IPS DF 6.9 (cell line): Measurements from ENCODE around the gene PNPT1.

Source experiments
- DNase-seq: peaks from one replicate; pipeline ENCODE4 v3.0.0-alpha.2; 2013; ENCODE audit warnings: low read depth, low spot score
- H3K27ac ChIP-seq: one replicate; pipeline ENCODE4 v1.5.1; 2013; ENCODE audit warnings: low read length, control low read depth
- H3K27me3 ChIP-seq: 2 replicates; pipeline ENCODE4 v1.6.1; 2013; ENCODE audit warnings: mild to moderate bottlenecking, low read length; ENCODE audit not compliant: control insufficient read depth, insufficient read depth
- H3K36me3 ChIP-seq: 2 replicates; pipeline ENCODE4 v1.6.1; 2013; ENCODE audit warnings: low read length; ENCODE audit not compliant: control insufficient read depth, insufficient read depth
- H3K4me1 ChIP-seq: 2 replicates; pipeline ENCODE4 v1.6.1; 2013; ENCODE audit warnings: low read length; ENCODE audit not compliant: control insufficient read depth, insufficient read depth
- H3K4me3 ChIP-seq: 2 replicates; pipeline ENCODE4 v1.5.1; 2013; ENCODE audit warnings: mild to moderate bottlenecking, low read length
- H3K9me3 ChIP-seq: 2 replicates; pipeline ENCODE4 v1.6.1; 2013; ENCODE audit warnings: low read length, inconsistent platforms; ENCODE audit not compliant: control insufficient read depth, insufficient read depth
- WGBS: extraction: QIAGEN DNeasy Blood & Tissue Kit; methylation state at CpG from one replicate; pipeline ENCODE4 v1.1.7; 2013; ENCODE audit warnings: mixed read lengths, missing lambda C conversion rate; ENCODE audit not compliant: insufficient read length, insufficient coverage; 5-methylcytosine and 5-hydroxymethylcytosine counted together

PNPT1 gene

DNA sequence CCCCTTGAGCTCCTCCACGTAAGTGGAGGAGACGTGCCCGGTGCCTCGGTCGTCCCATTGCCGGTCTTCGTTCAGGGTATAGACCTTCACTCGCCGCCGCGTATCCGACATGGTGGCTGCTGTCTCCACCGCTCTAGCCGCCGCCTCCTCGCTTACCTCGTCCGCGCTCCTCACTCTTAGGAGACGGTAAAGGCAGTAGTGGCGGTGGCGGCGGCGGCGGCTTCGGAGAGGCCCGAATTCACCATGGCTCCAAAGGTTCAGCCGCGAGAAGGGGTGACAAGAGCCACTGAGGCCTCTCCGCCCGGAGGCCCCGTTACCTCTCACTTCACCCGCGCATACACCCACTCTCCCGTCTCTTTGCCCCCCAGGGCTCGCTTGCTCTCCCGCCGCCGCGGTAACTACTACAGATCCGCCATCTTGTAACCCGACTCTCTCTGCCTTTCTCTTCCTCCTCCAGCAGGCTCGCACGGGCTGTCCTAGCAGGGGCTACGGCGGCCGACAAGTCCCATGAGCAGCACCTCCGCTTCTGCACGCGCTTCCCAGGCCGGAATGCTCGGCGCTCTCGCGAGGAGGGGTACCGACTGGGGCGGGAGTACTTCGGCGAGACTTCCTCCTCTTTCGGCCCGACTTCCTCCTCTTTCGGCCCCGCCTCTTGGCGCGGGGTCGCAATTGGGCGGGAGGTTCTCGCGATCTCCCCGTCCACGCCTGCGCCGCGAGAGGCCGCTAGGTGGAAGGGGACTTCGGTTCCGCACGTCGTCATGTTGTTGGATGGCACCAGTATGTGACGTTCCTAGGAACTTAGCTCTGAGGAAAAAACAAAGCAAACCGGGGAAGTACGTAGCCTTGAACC lies 76.2 kb downstream of the PNPT1 start, which contains the start of gene PPP4R3B:
TSS of gene PPP4R3B (minus strand) at position 448 of the 850 bp plus-strand sequence. CDS start at position 111, 337 bp downstream.
- peak; percentile 96 for DNase-seq
- no peaks in the 10 kb centered on the region; the same call in 1 of the 2 replicates for H3K4me1 ChIP-seq
- H3K4me3 ChIP-seq, result peak within 1 kb of the TSS; percentile 84
- no peak within 1 kb of the TSS for H3K27ac ChIP-seq
- no peaks in the 10 kb centered on the region for H3K27me3 ChIP-seq
- H3K9me3 ChIP-seq, result no peaks in the 10 kb centered on the region
- no peaks in the 10 kb centered on the region for H3K36me3 ChIP-seq
- no CpG with 5 or more reads among the region's 82 CpGs for WGBS

DNA sequence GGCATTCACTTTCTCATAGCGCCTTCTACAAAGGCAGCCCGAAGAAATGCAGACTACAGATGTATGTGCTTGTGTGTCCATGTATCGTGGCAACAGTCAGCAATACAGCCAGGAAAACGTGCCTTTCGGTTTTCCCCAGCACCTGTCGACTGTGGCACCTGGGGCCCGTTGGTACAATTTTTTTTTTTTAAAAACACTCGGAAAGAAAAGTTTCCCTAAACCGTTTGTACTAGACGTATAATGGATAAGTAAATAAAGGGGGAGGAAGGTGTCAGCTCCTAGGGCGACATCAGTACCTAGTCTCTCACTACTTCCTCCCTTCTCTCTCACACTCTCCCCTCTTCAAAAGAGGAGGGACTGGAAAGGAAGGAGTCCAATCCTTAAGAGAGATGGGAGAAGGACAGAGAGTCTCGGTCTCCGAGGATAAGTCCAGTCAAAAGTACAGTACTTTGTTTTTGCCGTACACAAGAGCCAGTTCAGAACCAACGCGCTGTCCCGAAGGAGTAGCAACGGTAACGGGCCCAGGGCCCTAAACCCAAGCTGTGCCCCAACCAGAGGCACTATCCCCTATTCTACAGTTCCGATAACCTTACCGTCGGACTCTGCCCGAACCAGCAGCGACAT lies 77.0 kb downstream of the PNPT1 start:
- WGBS, result no CpG with 5 or more reads among the region's 24 CpGs
- Histone ChIP-seq H3K36me3 (no peaks in the 10 kb centered on the region), H3K4me1 (no peaks in the 10 kb centered on the region; the same call in 1 of the 2 replicates), H3K4me3 (peak overlapping the region; percentile 84), H3K27ac (no peak overlapping the region), H3K9me3 (no peaks in the 10 kb centered on the region), H3K27me3 (no peaks in the 10 kb centered on the region)
- DNase-seq, result no peak

- H3K4me3 ChIP-seq, result no peak overlapping the region
- no peak for DNase-seq
- no peaks in the 10 kb centered on the region for H3K36me3 ChIP-seq
- H3K27me3 ChIP-seq, result no peaks in the 10 kb centered on the region
- H3K4me1 ChIP-seq, result no peaks in the 10 kb centered on the region
- 100% methylated on average over 1 of the region's 1 CpG for WGBS
- no peaks in the 10 kb centered on the region for H3K9me3 ChIP-seq
- H3K27ac ChIP-seq, result no peak overlapping the region
Observed at GRCh38 chr2:55611997-55612396, 81.6 kb downstream of the PNPT1 start.

- no peaks in the 10 kb centered on the region for H3K4me1 ChIP-seq
- no peaks in the 10 kb centered on the region for H3K36me3 ChIP-seq
- H3K9me3 ChIP-seq, result no peaks in the 10 kb centered on the region
- H3K27me3 ChIP-seq, result no peaks in the 10 kb centered on the region
- no peak for DNase-seq
- H3K4me3 ChIP-seq, result no peak overlapping the region
- H3K27ac ChIP-seq, result no peak overlapping the region
- no CpG with 5 or more reads among the region's 3 CpGs for WGBS
Observed at GRCh38 chr2:55610954-55611743, 82.5 kb downstream of the PNPT1 start.

GRCh38 chr2:55609938-55610578 lies 83.6 kb downstream of the PNPT1 start:
- Histone ChIP-seq H3K4me1 (no peaks in the 10 kb centered on the region), H3K36me3 (no peaks in the 10 kb centered on the region), H3K27ac (no peak overlapping the region), H3K9me3 (no peaks in the 10 kb centered on the region), H3K4me3 (no peak overlapping the region), H3K27me3 (no peaks in the 10 kb centered on the region)
- DNase-seq, result no peak
- WGBS, result no CpG with 5 or more reads among the region's 1 CpG

- Histone ChIP-seq H3K9me3 (no peaks in the 10 kb centered on the region), H3K4me3 (no peak overlapping the region), H3K27me3 (no peaks in the 10 kb centered on the region), H3K27ac (no peak overlapping the region), H3K4me1 (no peaks in the 10 kb centered on the region), H3K36me3 (no peaks in the 10 kb centered on the region)
- no peak for DNase-seq
- WGBS, result no CpG with 5 or more reads among the region's 8 CpGs
Observed at GRCh38 chr2:55609193-55609794, 84.3 kb downstream of the PNPT1 start.

GRCh38 chr2:55607717-55608116 lies 85.9 kb downstream of the PNPT1 start:
- Histone ChIP-seq H3K4me1 (no peaks in the 10 kb centered on the region), H3K27me3 (no peaks in the 10 kb centered on the region), H3K36me3 (no peaks in the 10 kb centered on the region), H3K4me3 (no peak overlapping the region), H3K27ac (no peak overlapping the region), H3K9me3 (no peaks in the 10 kb centered on the region)
- WGBS, result no CpG with 5 or more reads among the region's 3 CpGs
- no peak for DNase-seq

- Histone ChIP-seq H3K4me3 (no peak overlapping the region), H3K9me3 (no peaks in the 10 kb centered on the region), H3K4me1 (no peaks in the 10 kb centered on the region), H3K27me3 (no peaks in the 10 kb centered on the region), H3K27ac (no peak overlapping the region), H3K36me3 (no peaks in the 10 kb centered on the region)
- DNase-seq, result no peak
- no CpG with 5 or more reads among the region's 1 CpG for WGBS
Observed at GRCh38 chr2:55604027-55604565, 89.5 kb downstream of the PNPT1 start.

- Histone ChIP-seq H3K27me3 (no peaks in the 10 kb centered on the region), H3K9me3 (no peaks in the 10 kb centered on the region), H3K36me3 (no peaks in the 10 kb centered on the region; the same call in 1 of the 2 replicates), H3K4me1 (no peaks in the 10 kb centered on the region), H3K4me3 (no peak overlapping the region), H3K27ac (no peak overlapping the region)
- no peak for DNase-seq
Observed at GRCh38 chr2:55601849-55602248, 91.8 kb downstream of the PNPT1 start.
